Measurements from ENCODE around the gene LKAAEAR1.

GRCh38 chr20:64102647-64103354 lies 18.6 kb upstream of the LKAAEAR1 start:
- TF ChIP-seq CTCF (IDR thresholded peaks at IDR 0.05; ENCODE audit: borderline replicate concordance, extremely low read depth, low read length, poor library complexity, severe bottlenecking) (no peak), EZH2 (IDR thresholded peaks at IDR 0.05; ENCODE audit: borderline replicate concordance, low read depth, low read length, severe bottlenecking) (no peak)
